Left lung (tissue), 10 donors: Measurements from ENCODE around the gene IGF1R. TPM values are rescaled to one million over a fixed set of nuclear protein-coding genes. Genes with fewer than 3 reads are reported as not detected.

ENCODE experiments used
- ATAC-seq: fragments of 200-7000 bp; cut with Tn5 transposase; one replicate; pipeline ENCODE4 v1.9.1; 2020; ENCODE audit warnings: moderate library complexity
- DNase-seq, 4 donors: peaks; one replicate each; pipeline ENCODE4 v3.0.0-alpha.2; 2013 to 2020
- H3K27ac ChIP-seq, 2 donors: fragments of 200-600 bp; sonication (generic) in 1 of 2; one replicate each; pipeline versions ENCODE4 v1.5.0 to v1.8.0; 2020 to 2021
- H3K27me3 ChIP-seq, 2 donors: fragments of 200-600 bp; sonication (generic) in 1 of 2; one replicate each; pipeline versions ENCODE4 v1.5.0 to v1.8.0; 2020 to 2021
- H3K36me3 ChIP-seq, 2 donors: fragments of 200-600 bp; sonication (generic) in 1 of 2; one replicate each; pipeline versions ENCODE4 v1.5.0 to v1.8.0; 2020 to 2021
- H3K4me1 ChIP-seq, 2 donors: fragments of 200-600 bp; one replicate each; pipeline ENCODE4 v1.8.0; 2021
- H3K4me3 ChIP-seq, 2 donors: fragments of 200-600 bp; sonication (generic) in 1 of 2; one replicate each; pipeline versions ENCODE4 v1.5.0 to v1.8.0; 2020 to 2021; ENCODE audit warnings: mild to moderate bottlenecking in 1 of 2
- H3K9me3 ChIP-seq, 2 donors: fragments of 200-600 bp; sonication (generic) in 1 of 2; one replicate each; pipeline versions ENCODE4 v1.5.0 to v1.8.0; 2020 to 2021
- CTCF ChIP-seq, 2 donors: fragments of 200-600 bp; sonication (generic) in 1 of 2; IDR thresholded peaks; one replicate each; pipeline versions ENCODE4 v1.5.0 to v1.8.0; 2021; ENCODE audit warnings: antibody characterized with exemption in 2 of 2
- intact Hi-C, 2 donors: fragments of 100-400 bp; cut with DNase I; formaldehyde crosslinking; loops; one replicate each; pipeline versions ENCODE4 v1.11.2 to v1.14.2; 2022
- polyA plus RNA-seq, 6 donors: library from polyadenylated mRNA; unstranded; fragments of 120-200 nt; gene quantifications; one replicate each; pipeline ENCODE4 v1.2.1, GENCODE V29; 2013; ENCODE audit not compliant: insufficient read length in 6 of 6
- total RNA-seq, 2 donors: library from RNA; stranded (reverse); fragmentation: NEBNext Ultra II Directional; extraction: Animal tissue kit (Norgen Biotek cat#: 25700); gene quantifications; one replicate each; pipeline ENCODE4 v1.2.1, GENCODE V29; 2021
- donor health status: DM: no; HTN: yes; CAD: no.
- donor health status: DM: no; HTN: no; CAD: no.

Gene IGF1R
- total and polyA plus RNA-seq, 8 donors, result 32.0 to 41.0 (median 37.0) TPM

GRCh38 chr15:98786717-98787116 is 138.4 kb downstream of the IGF1R start:
- H3K4me3 ChIP-seq, result no peak overlapping the region
- H3K9me3 ChIP-seq, result no peaks in the 10 kb centered on the region
- no peak for TF ChIP-seq CTCF (IDR thresholded peaks at IDR 0.05)
- no peak overlapping the region for H3K27ac ChIP-seq
- peak; percentile 55 for ATAC-seq
- H3K4me1 ChIP-seq, result peaks cover 0 to 25% of the 10 kb centered on the region in 2 donors
- no peaks in the 10 kb centered on the region for H3K27me3 ChIP-seq
- no peaks in the 10 kb centered on the region for H3K36me3 ChIP-seq
- DNase-seq, result no peak
- intact Hi-C loops, result no loop called here

GRCh38 chr15:98787194-98787593 is 138.9 kb downstream of the IGF1R start:
- Histone ChIP-seq H3K4me1 (peaks cover 0 to 25% of the 10 kb centered on the region in 2 donors), H3K9me3 (no peaks in the 10 kb centered on the region), H3K4me3 (no peak overlapping the region), H3K36me3 (no peaks in the 10 kb centered on the region), H3K27ac (no peak overlapping the region), H3K27me3 (no peaks in the 10 kb centered on the region)
- intact Hi-C loops, result no loop called here
- ATAC-seq, result no peak
- no peak for DNase-seq
- no peak for TF ChIP-seq CTCF (IDR thresholded peaks at IDR 0.05)

DNA sequence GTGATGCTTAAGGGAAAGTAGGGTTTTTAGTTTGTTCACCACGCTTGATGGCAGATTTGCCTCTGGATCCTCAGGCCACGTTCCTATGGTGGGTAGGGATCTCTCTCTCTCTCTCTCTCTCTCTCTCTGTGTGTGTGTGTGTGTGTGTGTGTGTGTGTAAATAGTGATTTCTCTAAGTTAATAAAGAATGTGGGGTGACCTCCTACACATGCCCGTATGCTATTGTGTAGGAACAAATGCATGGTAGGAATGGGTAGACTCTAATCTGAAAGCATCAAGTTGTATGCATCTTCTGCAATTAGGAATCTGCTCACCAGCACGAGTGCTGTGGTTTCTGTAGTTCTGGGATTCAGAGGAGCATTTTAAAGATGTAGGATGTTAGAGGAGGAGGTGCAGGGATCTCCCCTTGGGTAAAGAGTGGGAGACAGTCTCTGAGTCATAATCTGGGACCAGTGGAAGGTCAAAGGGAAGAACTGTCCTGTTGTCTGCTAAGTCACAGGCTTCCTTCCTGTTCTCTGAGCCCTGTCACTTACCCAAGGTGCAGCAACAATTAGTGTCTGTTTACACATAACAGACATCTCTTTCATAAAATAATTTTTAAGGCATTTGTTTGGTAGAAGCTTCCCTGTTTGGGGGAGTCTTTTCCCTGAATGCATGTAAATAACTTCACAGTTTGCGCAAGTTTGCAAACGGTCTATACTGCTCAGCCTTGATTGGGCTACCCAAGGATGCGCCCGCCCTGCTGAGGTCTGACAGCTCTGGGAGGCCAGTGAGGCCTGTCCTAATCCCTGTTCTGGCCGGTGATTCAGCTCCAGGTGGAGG is 139.8 kb downstream of the IGF1R start:
- Histone ChIP-seq H3K4me3 (no peak overlapping the region), H3K36me3 (no peaks in the 10 kb centered on the region), H3K4me1 (peaks cover 0 to 30% of the 10 kb centered on the region in 2 donors), H3K27ac (peak overlapping the region in 1 of 2 donors; percentile 72), H3K27me3 (no peaks in the 10 kb centered on the region), H3K9me3 (no peaks in the 10 kb centered on the region)
- peak; percentile 45 for ATAC-seq
- no peak for TF ChIP-seq CTCF (IDR thresholded peaks at IDR 0.05)
- DNase-seq, result no peak
- intact Hi-C loops, result no loop called here

DNA sequence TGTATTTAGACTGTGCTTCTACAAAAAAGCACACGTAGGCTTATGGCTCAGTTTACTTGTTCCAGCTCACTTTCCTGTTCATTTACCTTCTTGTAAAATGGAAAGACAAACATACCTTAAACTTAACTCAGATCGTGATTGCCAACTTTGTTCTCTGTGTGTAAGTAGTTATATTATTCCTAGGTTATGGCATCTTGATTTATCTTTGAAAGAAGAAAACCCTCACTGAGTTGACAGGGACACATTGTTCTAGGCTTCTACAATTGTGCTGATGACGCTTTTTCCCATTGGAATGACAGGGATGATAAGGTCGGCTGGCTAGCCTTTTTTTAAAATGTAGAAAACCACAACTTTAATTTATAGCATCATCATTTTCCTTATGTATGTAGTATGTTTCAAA is 140.7 kb downstream of the IGF1R start:
- no peak overlapping the region for H3K4me3 ChIP-seq
- ATAC-seq, result no peak
- DNase-seq, result no peak
- no peaks in the 10 kb centered on the region for H3K9me3 ChIP-seq
- H3K36me3 ChIP-seq, result no peaks in the 10 kb centered on the region
- TF ChIP-seq CTCF (IDR thresholded peaks at IDR 0.05), result no peak
- peak overlapping the region in 1 of 2 donors; percentile 72 for H3K27ac ChIP-seq
- intact Hi-C loops, result no loop called here
- H3K27me3 ChIP-seq, result no peaks in the 10 kb centered on the region
- H3K4me1 ChIP-seq, result peaks cover 0 to 38% of the 10 kb centered on the region in 2 donors

DNA sequence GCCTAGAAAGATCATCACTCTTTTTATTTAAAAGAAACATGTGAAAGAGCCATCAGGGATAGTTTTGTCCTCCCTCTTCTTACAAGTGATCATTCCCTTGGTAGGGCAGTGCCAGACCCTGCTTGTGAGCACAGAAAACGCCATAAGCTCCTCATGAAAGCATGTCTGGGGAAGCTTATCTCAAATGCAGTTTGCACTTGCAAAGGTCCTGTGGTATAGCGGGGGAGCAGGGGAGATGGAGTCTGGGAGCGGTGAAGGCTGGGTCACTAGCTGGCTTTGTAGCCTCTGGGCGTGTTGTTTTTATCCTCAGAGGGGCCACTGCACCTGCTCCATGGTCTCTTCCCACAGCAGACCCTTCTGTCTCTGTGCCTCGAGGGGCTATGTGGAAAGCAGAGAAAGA is 141.9 kb downstream of the IGF1R start:
- intact Hi-C loops, result no loop called here

More for the DNA sequence above, 141.9 kb downstream of the IGF1R start:
- Histone ChIP-seq H3K9me3 (no peaks in the 10 kb centered on the region), H3K4me1 (peaks cover 0 to 38% of the 10 kb centered on the region in 2 donors), H3K4me3 (no peak overlapping the region), H3K27ac (no peak overlapping the region), H3K36me3 (no peaks in the 10 kb centered on the region), H3K27me3 (no peaks in the 10 kb centered on the region)
- no peak for TF ChIP-seq CTCF (IDR thresholded peaks at IDR 0.05)
- DNase-seq (no peak), ATAC-seq (no peak)
